Choroid plexus epithelial cell (primary cell): ENCODE results near the gene CCP110.
A peak's percentile ranks its signal among the peaks of the same experiment; 100 is the strongest.

Source experiments
- DNase-seq: peaks from one replicate; pipeline ENCODE4 v3.0.0-alpha.2; 2010; ENCODE audit warnings: low read depth
- H3K4me3 ChIP-seq: 2 replicates; pipeline ENCODE4 v1.5.1; 2011; ENCODE audit warnings: low read depth, mild to moderate bottlenecking, control low read depth, low read length, moderate library complexity
- TF ChIP-seq, protein P1 (sequence below): conservative IDR thresholded peaks from 2 replicates; pipeline ENCODE4 v1.5.1; 2011; ENCODE audit warnings: low read depth, mild to moderate bottlenecking, control low read depth, inconsistent platforms, low read length, moderate library complexity

Gene CCP110

DNA sequence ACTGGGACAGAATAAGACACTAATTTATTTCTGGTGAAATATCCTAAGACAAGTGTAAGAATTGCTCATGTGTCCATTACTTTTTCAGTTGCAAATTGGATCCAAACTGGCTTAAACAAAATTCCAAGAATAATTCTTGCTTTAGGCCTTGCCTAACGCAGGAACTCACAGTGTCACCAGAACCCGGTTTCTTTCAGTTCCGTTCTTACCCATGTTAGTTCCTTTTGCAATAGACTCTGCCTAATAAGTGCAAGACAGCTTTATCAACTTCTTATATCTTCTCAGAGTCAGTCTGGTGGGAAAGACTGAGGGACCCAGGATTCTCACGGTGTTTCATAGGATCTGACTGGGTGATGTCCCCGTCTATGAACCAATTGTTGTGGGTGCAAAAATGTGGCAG, 26.6 kb upstream of the CCP110 start:
- TF ChIP-seq, protein P1, sequence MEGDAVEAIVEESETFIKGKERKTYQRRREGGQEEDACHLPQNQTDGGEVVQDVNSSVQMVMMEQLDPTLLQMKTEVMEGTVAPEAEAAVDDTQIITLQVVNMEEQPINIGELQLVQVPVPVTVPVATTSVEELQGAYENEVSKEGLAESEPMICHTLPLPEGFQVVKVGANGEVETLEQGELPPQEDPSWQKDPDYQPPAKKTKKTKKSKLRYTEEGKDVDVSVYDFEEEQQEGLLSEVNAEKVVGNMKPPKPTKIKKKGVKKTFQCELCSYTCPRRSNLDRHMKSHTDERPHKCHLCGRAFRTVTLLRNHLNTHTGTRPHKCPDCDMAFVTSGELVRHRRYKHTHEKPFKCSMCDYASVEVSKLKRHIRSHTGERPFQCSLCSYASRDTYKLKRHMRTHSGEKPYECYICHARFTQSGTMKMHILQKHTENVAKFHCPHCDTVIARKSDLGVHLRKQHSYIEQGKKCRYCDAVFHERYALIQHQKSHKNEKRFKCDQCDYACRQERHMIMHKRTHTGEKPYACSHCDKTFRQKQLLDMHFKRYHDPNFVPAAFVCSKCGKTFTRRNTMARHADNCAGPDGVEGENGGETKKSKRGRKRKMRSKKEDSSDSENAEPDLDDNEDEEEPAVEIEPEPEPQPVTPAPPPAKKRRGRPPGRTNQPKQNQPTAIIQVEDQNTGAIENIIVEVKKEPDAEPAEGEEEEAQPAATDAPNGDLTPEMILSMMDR: no peak
- no peak for DNase-seq

DNA sequence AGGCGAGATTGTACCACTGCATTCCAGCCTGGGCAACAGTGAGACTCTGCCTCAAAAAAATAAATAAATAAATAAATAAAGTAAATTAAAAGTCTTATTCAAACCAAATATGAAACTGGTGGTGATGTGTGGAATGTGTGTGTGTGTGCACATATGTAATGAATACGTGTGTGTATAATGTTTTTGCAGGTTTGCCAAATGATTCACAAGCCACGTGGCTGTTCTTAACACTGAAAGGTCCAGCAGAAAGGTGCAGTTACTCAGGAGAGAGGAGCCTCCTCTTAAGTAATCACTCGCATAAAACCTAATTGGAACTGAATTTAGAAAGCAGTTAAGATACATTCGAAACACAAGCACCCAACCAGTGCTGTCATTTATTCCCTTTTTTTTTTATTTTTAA, 24.7 kb upstream of the CCP110 start:
- no peak overlapping the region for H3K4me3 ChIP-seq
- TF ChIP-seq, protein P1: no peak
- no peak for DNase-seq

More for the DNA sequence above, 26.6 kb upstream of the CCP110 start:
- no peak overlapping the region for H3K4me3 ChIP-seq

DNA sequence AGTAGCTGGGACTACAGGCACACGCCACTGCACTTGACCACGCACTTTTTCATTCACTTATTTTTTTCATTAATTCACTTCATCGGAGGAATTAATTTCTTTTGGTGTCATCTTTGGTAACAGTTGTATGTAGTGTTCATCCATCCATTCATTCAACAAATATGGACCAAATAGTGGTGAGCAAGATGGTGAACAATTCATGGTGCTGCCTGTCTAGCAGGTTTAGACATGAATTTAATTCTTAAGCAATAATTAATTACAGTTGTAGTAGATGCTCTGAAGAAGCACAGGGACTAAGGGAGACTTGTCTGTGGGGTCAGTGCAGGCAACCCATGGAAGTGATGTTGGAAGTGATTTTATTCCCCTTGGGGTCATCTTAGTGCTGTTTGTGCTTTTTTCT, 24.3 kb upstream of the CCP110 start:
- no peak overlapping the region for H3K4me3 ChIP-seq
- TF ChIP-seq, protein P1: no peak
- no peak for DNase-seq

DNA sequence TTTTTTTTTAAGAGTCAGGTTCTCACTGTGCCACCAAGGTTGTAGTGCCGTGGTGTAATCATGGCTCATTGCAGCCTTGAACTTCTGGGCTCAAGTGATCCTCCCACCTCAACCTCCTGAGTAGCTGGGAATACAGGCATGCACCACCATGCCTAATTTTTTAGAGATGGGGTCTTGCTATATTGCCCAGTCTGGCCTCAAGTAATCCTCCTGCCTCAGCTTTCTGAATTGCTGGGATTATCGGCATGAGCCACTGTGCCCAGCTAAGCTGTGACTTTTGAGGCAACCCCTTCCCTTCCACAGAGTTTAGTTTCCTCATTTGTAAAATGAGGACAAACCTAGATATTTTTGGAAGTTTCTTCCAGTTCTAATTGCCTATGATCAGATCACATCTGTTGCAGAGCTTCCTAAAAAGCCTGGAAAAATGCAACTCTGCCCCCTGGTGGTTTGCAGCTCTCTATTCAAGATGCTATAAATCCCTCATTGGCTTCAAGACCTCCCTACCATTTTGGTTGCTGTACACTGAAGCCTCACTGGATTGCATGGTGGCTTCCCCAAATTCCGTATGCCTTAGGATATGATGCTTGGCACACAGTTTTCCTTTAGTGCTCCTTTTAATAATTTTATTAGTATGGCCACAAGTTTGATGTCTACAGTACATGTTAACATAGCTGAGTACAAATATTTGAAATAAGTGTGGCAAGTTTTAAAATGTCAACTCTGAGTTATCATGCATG, 21.2 kb upstream of the CCP110 start:
- no peak overlapping the region for H3K4me3 ChIP-seq
- TF ChIP-seq, protein P1: peak; percentile 86
- peak; percentile 89 for DNase-seq

DNA sequence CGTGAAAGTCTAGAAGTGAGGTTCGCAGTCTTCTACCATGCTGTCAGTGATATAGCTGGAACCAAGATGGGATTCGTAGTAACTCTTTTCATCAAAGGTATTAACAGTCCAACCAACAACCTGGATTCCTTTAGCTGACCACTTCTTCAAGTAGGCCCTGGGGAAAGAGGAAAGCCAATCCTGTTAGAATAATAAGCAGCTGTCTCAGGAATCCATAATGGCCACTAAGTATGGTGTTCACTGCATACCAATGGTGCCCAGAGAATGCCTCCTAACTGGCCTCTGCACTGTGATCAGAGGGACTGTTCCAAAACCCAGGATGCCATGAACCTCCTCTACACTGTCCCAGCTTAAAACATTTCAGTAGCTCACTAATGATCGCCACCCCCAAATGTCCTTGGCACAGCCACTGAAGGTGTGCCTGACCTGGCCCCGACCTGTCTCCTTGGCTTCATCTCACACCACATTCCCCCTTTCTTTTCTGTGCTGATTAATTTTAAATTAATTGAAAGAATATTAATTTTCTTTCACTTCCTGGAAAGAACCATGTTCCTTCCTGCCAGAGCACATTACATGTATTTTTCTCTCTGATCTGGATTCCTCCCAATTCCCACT, 20.2 kb upstream of the CCP110 start:
- TF ChIP-seq, protein P1: no peak
- no peak overlapping the region for H3K4me3 ChIP-seq

DNA sequence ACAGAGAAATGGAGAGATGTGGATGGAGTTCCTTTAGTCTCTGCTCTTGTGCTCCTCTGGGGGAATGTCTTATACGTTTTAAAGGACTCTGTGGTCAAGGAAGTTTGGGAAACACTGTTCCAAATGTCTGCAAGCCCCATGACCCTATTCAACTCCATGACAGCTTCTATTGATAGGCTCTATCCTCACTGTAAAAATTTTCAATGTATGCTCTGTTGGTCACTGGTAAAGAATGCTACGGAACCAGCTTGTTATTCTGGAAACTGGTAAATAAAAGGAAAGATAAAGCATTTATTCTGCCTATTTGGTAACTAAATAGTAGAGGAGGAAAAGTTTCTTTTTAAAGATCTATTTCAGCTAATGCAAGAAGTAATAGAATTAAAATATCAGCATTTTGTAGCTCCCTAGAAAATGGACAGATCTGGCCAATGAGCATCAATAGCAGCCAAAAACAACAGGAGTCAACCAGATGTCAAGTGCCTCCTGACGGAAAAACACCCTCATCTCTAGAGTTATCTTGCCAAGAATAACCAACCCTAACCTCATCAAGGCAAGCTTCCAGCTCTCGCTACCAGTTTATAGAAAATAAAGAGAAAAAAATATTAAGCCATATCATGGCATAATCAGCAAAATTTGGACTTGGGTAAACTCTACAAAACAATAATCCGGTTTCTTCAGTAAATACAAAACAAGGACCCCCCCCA, 18.0 kb upstream of the CCP110 start:
- TF ChIP-seq, protein P1: no peak
- H3K4me3 ChIP-seq: no peak overlapping the region
- peak; percentile 92 for DNase-seq

More for the DNA sequence above, 20.2 kb upstream of the CCP110 start:
- DNase-seq: no peak
